ENCODE results near the gene ZNF318. TPM values are rescaled to one million over a fixed set of nuclear protein-coding genes. Genes with fewer than 3 reads are reported as not detected.
"Not testable (repeated sequence)": the region's sequence is repeated elsewhere in the genome, so short reads cannot be mapped to it uniquely, and the experiment has no call there.

ZNF318 gene
- total RNA-seq, 3 donors from 2014 or later: 7.4 to 7.8 (median 7.6) TPM

DNA sequence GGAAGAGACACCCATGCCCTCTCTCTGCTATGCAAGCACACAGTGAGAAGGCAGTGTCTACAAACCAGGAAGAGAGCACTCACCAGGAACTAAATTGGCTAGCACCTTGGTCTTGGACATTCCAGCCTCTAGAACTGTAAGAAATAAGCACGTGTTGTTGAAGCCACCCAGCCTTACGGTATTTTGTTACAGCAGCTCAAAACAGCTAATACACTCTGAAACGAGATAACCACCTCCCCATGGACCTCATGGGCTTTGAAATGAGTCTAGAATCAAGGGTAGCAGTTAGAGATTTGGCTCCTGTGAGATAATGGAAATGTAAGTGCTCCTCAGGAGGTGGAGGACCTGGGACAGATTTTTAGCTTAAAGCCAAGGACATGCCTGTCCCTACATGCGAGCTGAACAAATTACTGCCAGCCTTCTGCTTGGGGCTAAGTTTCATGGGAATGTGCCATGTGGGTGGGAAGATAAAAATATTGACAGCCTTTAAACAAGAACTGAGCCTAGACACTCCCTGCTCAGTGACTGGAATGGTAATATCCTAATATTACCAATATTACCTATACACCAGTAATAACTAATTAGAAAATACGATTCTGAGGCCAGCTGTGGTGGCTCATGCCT lies 3.9 kb upstream of the ZNF318 start:
- H3K4me3 Mint-ChIP-seq: no peak overlapping the region
- no peaks in the 10 kb centered on the region for H3K36me3 Mint-ChIP-seq (ENCODE audit: insufficient read depth)
- ATAC-seq: no peak
- H3K27me3 Mint-ChIP-seq (ENCODE audit: low read depth): no peaks in the 10 kb centered on the region
- H3K9me3 Mint-ChIP-seq: no peaks in the 10 kb centered on the region
- peaks cover 23% of the 10 kb centered on the region for H3K4me1 Mint-ChIP-seq (ENCODE audit: low read depth)
- no peak for DNase-seq

DNA sequence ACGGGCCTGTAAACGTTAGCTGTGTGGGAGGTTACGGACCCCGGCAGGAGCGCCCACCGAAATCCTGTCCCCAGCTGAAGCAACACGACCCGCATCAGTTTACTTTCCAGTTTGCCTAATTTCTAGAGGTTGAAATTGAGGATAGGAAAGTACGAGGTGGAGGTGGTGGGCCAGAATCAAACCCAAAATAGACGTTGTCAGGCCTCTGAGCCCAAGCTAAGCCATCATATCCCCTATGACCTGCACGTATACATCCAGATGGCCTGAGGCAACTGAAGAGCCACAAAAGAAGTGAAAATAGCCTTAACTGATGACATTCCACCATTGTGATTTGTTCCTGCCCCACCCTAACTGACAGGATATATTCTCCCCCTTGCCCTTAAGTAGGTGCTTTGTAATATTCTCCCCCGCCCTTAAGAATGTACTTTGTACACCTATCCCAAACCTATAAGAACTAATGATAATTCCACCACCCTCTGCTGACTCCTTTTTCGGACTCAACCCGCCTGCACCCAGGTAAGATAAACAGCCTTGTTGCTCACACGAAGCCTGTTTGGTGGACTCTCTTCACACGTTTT lies 645 bp upstream of the ZNF318 start:
- peak in 1 of 2 donors; percentile 0 for ATAC-seq
- H3K36me3 Mint-ChIP-seq (ENCODE audit: insufficient read depth); H3K9me3 Mint-ChIP-seq; DNase-seq; H3K27me3 Mint-ChIP-seq (ENCODE audit: low read depth): not testable (repeated sequence)
- Mint-ChIP-seq H3K4me3 (peak overlapping the region; percentile 87), H3K4me1 (ENCODE audit: low read depth) (peaks cover 40% of the 10 kb centered on the region)

DNA sequence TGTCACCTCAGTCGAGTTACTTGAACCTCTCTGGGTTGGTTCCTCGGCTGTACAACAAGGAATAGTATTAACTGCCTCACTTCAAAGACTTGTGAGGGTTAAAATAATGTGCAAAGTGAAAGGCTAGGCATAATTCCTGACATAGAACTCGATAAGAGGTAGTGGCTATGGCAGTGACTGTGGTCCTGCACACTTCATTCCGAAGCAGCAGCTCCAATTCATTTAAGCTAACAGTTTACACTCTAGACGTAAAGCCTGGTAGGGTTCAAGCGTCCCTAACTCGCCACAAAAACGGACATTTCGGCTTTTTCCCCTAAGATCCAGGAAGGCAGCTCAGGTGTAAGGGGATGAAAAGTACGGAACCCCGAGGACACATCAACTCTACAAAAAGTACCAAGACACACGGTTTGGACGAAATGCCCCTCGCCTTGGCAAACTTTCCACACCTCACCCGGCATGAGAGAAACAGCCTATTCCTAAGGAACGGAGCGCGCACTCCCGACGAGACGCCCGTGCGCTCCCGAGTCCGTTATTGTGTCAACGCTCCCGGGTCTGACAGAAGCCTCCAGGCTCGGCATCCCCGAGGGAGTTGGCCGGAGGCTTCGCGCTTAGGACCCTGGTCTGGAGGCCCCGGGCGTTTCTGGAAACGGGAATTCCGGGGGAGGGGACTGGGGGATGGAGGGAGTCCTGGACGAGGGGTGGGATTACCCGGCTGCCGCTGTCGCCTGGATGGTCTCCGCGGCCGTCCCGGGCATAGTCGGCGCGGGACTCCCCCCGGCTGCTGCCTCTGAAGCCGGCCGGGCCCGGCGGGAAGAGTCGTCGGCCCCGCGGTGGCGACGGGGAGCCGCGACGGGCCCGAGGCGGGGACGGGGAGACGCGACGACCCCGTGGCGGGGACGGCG lies 937 bp downstream of the ZNF318 start:
- Mint-ChIP-seq H3K36me3 (ENCODE audit: insufficient read depth) (peaks cover 14% of the 10 kb centered on the region), H3K27me3 (ENCODE audit: low read depth) (no peaks in the 10 kb centered on the region), H3K4me3 (peak overlapping the region; percentile 85), H3K4me1 (ENCODE audit: low read depth) (peaks cover 46% of the 10 kb centered on the region), H3K9me3 (no peaks in the 10 kb centered on the region)
- ATAC-seq: peak; percentile 25 to 30
- peak; percentile 10 for DNase-seq

DNA sequence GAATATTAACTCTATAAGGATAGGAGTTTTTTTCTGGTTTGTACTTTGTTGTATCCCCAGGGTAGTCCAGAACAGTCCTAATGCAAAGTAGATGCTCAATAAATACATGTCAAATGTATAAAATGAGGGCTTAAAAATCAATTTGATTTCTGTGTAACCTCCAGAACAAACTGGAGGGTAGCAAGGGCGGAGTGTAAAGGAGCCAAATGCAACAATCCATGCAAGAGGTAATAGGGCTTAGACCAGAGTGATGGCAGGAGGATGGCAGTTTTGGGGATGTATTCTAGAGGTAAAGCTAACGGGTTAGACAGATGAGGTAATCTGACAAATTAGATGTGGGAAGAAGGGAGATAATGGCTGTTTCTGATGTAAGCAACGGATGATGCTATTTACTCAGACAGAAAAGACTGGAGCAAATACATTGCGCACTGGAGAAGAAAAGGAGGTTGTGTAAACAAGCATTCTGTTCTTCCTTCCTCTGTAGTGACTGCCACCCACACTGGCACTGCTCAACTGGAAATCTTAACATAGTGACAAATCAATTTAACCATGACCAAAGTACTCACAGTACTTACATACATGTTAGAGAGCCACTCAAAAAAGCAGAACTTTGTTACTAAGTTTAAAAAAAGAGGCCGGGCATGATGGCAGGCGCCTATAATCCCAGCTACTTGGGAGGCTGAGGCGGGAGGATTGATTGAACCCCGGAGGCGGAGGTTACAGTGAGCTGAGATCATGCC lies 2.0 kb downstream of the ZNF318 start:
- H3K4me1 Mint-ChIP-seq (ENCODE audit: low read depth): peaks cover 48% of the 10 kb centered on the region
- no peak for ATAC-seq

DNA sequence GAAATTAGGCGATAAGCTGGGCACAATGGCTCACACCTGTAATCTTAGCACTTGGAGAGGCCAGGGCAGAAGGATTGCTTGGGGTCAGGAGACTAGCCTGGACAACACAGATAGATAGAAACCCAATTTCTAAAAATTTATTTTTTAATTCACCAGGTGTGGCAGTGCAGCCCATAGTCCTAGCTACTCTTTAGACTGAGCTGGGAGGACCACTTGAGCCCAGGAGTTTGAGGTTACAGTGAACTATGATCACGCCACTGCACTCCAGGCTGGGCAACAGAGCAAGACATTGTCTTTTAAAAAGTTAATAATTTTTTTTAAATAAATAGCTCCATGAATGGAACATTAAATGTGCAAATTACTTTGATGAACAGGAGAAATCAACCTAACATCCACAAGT lies 8.2 kb downstream of the ZNF318 start:
- Mint-ChIP-seq H3K9me3 (no peaks in the 10 kb centered on the region), H3K4me1 (ENCODE audit: low read depth) (peaks cover 22% of the 10 kb centered on the region), H3K27me3 (ENCODE audit: low read depth) (no peaks in the 10 kb centered on the region), H3K36me3 (ENCODE audit: insufficient read depth) (peaks cover 33% of the 10 kb centered on the region), H3K4me3 (no peak overlapping the region)
- DNase-seq (no peak), ATAC-seq (no peak)

More for the DNA sequence above, 2.0 kb downstream of the ZNF318 start:
- Mint-ChIP-seq H3K36me3 (ENCODE audit: insufficient read depth) (peaks cover 16% of the 10 kb centered on the region), H3K9me3 (no peaks in the 10 kb centered on the region), H3K4me3 (peak overlapping the region; percentile 85), H3K27me3 (ENCODE audit: low read depth) (no peaks in the 10 kb centered on the region)
- DNase-seq: no peak

DNA sequence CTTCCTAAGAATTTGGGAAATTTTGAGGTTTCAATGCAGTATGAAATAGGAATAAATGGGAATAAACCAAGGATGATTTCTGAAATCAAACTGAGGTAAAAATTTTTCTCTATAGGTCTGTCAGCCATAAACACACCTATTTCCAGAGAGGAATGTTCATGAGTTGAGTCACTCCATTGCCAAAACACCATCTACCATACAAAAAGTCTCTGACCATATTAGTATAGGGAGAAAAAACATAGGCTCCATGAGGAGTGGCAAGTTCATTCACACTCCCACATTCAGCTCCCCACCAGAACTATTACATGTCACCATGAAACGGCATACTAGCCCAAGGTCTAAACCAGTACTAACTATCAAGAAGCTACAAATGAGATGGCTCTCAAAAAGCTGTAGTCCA lies 9.6 kb downstream of the ZNF318 start:
- ATAC-seq: no peak
- no peaks in the 10 kb centered on the region for H3K27me3 Mint-ChIP-seq (ENCODE audit: low read depth)
- H3K4me1 Mint-ChIP-seq (ENCODE audit: low read depth): peaks cover 13% of the 10 kb centered on the region
- peaks cover 41% of the 10 kb centered on the region for H3K36me3 Mint-ChIP-seq (ENCODE audit: insufficient read depth)
- no peak for DNase-seq
- H3K9me3 Mint-ChIP-seq: no peaks in the 10 kb centered on the region
- H3K4me3 Mint-ChIP-seq: no peak overlapping the region

DNA sequence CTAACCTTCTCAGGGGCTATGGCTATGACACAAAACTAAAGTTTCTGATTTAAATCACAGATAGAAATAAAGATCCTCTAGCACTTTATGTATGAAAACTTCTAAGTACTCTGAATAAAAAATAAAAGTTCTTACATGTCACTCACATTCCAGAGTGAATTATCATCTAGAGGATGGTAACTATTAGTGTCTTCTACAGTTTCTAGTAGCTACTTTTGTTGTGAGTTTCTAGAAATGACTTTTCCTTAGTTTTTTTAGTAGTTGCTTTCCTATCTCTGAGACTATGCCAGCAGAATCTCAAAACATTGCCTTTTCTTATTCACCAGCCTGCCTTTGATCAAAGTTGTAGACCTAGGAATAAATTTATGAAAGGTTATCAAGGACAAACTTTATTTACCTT lies 10.1 kb downstream of the ZNF318 start:
- Mint-ChIP-seq H3K36me3 (ENCODE audit: insufficient read depth) (peaks cover 41% of the 10 kb centered on the region), H3K4me1 (ENCODE audit: low read depth) (peaks cover 11% of the 10 kb centered on the region), H3K9me3 (no peaks in the 10 kb centered on the region), H3K4me3 (no peak overlapping the region), H3K27me3 (ENCODE audit: low read depth) (no peaks in the 10 kb centered on the region)
- ATAC-seq (no peak), DNase-seq (no peak)

DNA sequence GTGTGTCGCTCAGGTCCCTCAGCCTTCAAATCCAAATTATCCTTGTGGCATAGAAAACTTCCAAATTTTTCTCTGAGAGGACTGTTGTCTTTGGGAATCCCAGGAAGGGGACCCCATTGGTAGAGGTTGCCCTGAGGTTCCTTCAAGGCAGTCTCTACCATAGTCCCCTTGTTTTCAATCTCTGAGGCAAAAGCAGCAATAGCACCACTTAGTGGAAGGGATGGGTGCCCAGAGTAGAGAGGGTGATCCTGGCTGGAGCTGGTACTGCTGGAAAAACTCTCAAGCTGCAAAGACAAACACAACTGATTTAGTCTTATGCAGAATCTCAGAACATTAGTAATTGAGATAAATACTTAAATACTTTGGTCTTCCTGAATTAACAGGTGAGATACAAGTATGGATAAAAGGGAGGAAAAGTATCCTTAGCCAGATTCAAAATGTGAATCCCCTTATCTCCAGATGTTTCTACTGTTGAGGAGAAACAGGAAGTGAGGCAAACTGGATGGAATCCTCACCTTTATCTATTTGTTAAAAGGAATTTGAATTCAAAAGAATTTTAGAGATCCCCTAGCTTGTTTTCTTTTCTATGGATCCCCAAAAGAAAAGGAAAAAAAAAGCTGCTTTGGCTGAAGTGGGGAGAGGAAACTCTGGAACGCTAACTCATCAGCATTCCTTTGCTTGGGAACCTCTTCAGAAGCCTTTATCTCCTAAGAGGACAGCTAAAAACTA lies 13.4 kb downstream of the ZNF318 start:
- DNase-seq (no peak), ATAC-seq (no peak)
- Mint-ChIP-seq H3K9me3 (no peaks in the 10 kb centered on the region), H3K4me1 (ENCODE audit: low read depth) (peaks cover 4% of the 10 kb centered on the region), H3K27me3 (ENCODE audit: low read depth) (no peaks in the 10 kb centered on the region), H3K36me3 (ENCODE audit: insufficient read depth) (peaks cover 50% of the 10 kb centered on the region), H3K4me3 (no peak overlapping the region)

DNA sequence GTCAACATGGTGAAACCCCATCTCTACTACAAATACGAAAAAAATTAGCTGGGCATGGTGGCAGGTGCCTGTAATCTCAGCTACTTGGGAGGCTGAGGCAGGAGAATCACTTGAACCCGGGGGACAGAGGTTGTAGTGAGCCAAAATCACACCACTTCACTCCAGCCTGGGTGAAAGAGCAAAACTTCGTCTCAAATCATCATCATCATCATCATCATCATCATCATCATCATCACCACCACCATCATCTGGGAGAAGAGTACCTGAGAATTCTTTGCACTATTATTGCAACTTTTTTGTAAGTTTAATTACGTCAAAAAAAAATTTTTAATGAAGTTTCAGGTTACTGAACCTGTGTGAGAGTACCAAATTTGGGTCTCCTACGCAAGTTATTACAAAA lies 17.5 kb downstream of the ZNF318 start:
- H3K4me3 Mint-ChIP-seq; DNase-seq; H3K27me3 Mint-ChIP-seq (ENCODE audit: low read depth); ATAC-seq; H3K4me1 Mint-ChIP-seq (ENCODE audit: low read depth); H3K9me3 Mint-ChIP-seq: not testable (repeated sequence)
- peaks cover 40% of the 10 kb centered on the region for H3K36me3 Mint-ChIP-seq (ENCODE audit: insufficient read depth)

DNA sequence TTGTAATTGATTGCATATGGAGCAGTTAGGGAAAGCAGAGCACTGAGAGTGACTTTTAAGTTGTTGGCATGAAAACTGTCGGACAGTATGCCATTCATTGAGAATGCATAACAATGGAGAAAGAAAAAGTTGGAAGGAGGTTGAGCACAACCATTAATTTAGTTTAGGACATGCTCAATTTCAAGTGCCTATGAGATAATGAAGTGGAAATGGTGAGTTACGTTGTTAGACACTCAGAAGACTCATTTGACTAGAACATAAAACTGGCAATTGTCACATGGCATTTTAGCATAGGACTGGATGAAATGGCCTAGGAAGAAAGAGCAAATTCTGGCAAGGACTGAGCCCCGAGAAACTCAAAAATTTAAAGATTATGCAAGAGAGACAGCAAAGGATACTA lies 22.0 kb downstream of the ZNF318 start:
- ATAC-seq (no peak), DNase-seq (no peak)
- no peaks in the 10 kb centered on the region for H3K9me3 Mint-ChIP-seq
- H3K4me1 Mint-ChIP-seq (ENCODE audit: low read depth): no peaks in the 10 kb centered on the region
- H3K4me3 Mint-ChIP-seq: no peak overlapping the region
- no peaks in the 10 kb centered on the region for H3K27me3 Mint-ChIP-seq (ENCODE audit: low read depth)
- H3K36me3 Mint-ChIP-seq (ENCODE audit: insufficient read depth): peaks cover 32% of the 10 kb centered on the region

DNA sequence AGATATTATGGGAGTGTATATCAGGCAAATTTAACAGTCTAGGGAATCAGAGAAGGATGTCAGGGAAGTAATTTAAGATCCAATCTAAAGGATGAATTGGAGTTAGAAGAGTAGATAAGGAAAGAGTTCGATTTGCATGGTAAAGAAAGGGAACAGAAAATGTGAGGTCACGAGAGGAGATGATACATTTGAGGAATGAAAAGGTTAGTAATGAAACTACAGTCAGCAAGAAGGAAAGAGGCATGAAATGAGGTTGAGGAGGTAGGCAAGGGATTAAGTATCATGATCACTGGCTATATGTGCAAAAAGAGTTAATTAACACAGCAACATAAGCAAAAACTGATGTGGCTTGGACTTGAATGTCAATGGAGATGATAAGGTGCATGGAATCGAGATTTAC lies 22.4 kb downstream of the ZNF318 start:
- DNase-seq (no peak), ATAC-seq (no peak)
- H3K36me3 Mint-ChIP-seq (ENCODE audit: insufficient read depth): peaks cover 32% of the 10 kb centered on the region
- no peak overlapping the region for H3K4me3 Mint-ChIP-seq
- no peaks in the 10 kb centered on the region for H3K27me3 Mint-ChIP-seq (ENCODE audit: low read depth)
- no peaks in the 10 kb centered on the region for H3K4me1 Mint-ChIP-seq (ENCODE audit: low read depth)
- H3K9me3 Mint-ChIP-seq: no peaks in the 10 kb centered on the region

DNA sequence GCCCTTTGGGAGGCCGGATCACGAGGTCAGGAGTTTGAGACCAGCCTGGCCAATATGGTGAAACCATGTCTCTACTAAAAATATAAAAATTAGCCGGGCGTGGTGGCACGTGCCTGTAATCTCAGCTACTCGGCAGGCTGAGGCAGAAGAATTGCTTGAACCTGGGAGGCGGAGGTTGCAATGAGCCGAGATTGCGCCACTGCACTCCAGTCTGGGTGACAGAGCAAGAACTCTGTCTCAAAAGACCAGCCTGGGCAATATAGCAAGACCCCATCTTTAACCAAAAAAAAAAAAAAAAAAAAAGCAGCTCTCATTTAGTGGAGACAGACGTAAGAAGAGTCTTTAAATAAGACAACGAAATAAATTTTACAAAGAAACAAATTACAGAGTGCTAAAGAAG lies 23.2 kb downstream of the ZNF318 start:
- not testable (repeated sequence) for H3K4me3 Mint-ChIP-seq; H3K4me1 Mint-ChIP-seq (ENCODE audit: low read depth); H3K9me3 Mint-ChIP-seq; H3K27me3 Mint-ChIP-seq (ENCODE audit: low read depth); DNase-seq; ATAC-seq
- H3K36me3 Mint-ChIP-seq (ENCODE audit: insufficient read depth): peaks cover 28% of the 10 kb centered on the region

DNA sequence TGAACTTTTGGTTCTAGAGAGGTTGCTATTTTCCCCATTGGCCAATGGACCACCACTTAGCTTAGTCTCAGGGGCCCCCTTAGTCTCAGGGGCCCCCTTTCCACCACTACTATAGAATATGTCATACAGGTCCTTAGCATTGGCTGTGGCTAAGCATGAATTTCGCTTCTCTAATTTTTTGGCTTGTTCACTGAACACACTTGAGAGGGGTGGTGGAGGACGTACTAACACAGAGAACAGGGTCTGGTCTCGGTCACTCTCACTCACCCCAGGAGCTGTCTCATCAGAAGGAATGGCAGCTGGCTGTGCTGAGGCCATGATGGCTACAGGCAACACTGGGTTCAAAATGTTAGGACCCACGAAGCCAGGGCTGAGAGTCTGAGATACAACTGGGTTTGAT lies 30.3 kb downstream of the ZNF318 start:
- H3K4me3 Mint-ChIP-seq: no peak overlapping the region
- peaks cover 43% of the 10 kb centered on the region for H3K36me3 Mint-ChIP-seq (ENCODE audit: insufficient read depth)
- H3K9me3 Mint-ChIP-seq: no peaks in the 10 kb centered on the region

DNA sequence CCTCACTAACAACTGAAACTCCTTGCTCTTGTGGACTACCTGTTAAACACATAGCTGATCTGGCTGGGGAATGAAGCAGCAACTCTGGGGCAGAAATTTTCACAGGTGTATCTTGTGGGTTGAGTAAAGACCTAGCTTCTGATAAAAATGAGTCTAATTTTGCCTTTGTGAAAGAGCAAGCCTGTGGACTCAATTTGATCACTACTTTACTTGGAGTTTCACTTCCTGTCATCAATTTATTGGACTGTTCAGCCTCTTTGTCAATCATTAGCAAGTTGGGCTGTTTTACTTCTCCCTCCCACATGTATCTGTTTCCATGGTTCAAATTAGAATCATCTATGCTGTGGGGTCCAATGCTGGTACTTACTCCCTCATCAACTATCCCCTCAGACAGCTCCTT lies 31.2 kb downstream of the ZNF318 start:
- H3K4me1 Mint-ChIP-seq (ENCODE audit: low read depth): peaks cover 8% of the 10 kb centered on the region
- H3K9me3 Mint-ChIP-seq: no peaks in the 10 kb centered on the region
- DNase-seq: no peak
- no peak overlapping the region for H3K4me3 Mint-ChIP-seq
- no peak for ATAC-seq
- peaks cover 41% of the 10 kb centered on the region for H3K36me3 Mint-ChIP-seq (ENCODE audit: insufficient read depth)
- no peaks in the 10 kb centered on the region for H3K27me3 Mint-ChIP-seq (ENCODE audit: low read depth)

More for the DNA sequence above, 30.3 kb downstream of the ZNF318 start:
- DNase-seq (no peak), ATAC-seq (no peak)
- Mint-ChIP-seq H3K4me1 (ENCODE audit: low read depth) (peaks cover 8% of the 10 kb centered on the region), H3K27me3 (ENCODE audit: low read depth) (no peaks in the 10 kb centered on the region)
